HG02588 (cell line): ENCODE data around the gene SPEG.

Experiments used
- ATAC-seq: cut with Tn5 transposase; IDR thresholded peaks from one replicate; pipeline ENCODE4 v1.9.1; 2021; ENCODE audit warnings: mild to moderate bottlenecking, moderate library complexity; ENCODE audit not compliant: unreplicated experiment

Gene SPEG

DNA sequence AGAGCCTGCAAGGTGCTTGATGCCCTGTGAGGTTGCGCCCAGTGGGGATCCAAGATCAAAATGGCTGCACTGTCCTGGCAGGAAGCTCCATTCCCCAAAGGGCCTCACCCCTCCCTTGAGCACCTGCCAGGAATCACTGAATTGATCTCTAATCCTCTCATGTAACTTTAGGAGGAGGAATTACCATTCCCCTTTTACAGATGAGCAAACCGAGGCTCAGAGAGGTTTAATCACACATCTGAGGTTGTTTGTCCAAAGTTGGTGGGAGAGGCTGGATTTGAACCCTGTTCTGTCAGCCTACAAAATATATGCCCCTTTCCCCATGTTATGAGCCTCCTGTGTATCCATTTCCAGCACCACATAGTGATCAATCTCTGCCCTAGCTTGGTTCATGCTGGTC, 90.2 kb downstream of the SPEG start:
- no peak for ATAC-seq

DNA sequence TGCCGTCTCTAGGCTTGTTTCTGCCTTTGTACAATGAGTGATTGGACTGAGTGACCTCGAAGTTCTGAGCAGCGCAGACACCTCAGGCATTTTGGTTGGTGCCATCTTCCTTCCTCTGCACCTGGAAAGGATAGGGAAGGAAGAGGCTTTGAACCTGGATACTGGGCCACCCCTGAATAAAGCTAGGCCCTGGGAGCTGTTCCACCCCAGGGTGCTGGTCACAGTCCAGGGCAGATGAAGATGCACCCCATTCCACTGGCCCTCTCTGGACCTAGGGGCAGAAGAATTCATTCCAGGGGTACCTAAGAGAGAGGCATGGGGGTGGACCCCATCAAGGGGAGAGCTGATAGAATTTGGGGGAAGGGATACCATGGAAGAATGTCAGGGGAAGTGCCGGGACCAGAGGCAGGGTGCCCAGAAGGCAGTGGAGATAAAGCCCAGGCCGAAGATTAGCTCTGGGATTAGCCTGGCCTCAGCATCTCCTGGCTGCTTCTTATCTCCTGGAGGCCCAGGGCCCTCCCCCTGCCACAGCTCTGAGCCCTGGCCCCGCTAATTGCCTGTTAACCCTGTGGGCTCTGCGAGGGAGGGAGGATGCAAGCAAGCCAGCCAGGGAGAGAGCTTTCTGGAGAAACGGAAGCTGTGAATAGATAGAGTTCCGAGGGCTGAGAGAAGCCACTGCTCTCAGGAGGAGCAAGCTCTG, 91.0 kb downstream of the SPEG start:
- no peak for ATAC-seq

DNA sequence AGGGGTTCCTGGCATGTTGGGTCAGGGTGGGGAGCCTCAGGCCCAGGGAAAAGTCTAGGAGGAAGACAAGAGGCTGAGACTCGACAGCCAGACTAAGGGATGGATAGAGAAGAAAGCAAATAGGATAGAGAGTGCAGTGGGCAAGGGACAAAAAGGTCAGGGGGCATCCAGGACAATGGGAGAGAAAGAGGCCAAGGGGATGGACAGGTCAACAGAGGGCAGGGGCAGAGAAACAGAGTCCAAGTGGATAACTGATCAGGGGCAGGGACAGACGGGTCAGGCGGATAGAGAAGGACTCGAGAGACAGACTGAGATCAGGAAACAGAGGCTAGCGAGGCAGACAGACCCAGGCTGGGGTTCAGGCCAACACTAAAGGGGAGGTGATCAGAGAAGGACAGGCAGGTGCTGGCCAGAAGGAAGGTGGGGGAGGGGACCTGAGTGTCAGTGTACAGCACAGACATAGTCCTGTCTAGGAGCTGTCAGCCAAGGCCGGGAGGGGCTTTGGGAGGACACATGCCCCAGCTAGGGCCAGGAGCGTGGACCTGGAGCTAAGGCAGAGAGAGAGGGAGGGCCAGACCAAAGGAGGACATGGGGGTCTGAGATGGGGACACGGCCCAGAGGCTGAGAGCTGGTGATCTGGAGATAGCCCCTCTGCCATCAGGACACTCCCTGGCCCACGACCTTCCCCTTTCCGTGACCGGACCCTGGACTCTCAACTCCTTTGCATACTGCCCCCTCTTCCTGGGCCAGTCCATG, 91.9 kb downstream of the SPEG start:
- ATAC-seq = no peak

DNA sequence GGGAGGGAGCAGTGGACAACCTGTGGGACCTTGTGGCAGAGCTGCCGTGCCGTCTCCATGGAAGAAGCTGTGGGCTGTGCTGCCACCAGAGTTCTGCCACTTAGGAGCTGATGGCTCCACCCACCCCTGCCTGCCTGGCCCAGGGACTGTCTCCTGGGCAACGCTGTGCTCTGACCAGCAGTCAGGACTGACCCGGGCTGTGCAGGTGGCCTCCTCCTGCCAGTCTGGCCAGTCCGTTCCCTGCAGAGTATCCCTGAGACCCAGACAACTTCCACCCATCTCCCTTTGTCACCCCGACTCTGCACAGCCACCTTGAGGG, 92.4 kb downstream of the SPEG start:
- no peak for ATAC-seq

GRCh38 chr2:219527472-219527871, 92.8 kb downstream of the SPEG start:
- ATAC-seq = no peak

DNA sequence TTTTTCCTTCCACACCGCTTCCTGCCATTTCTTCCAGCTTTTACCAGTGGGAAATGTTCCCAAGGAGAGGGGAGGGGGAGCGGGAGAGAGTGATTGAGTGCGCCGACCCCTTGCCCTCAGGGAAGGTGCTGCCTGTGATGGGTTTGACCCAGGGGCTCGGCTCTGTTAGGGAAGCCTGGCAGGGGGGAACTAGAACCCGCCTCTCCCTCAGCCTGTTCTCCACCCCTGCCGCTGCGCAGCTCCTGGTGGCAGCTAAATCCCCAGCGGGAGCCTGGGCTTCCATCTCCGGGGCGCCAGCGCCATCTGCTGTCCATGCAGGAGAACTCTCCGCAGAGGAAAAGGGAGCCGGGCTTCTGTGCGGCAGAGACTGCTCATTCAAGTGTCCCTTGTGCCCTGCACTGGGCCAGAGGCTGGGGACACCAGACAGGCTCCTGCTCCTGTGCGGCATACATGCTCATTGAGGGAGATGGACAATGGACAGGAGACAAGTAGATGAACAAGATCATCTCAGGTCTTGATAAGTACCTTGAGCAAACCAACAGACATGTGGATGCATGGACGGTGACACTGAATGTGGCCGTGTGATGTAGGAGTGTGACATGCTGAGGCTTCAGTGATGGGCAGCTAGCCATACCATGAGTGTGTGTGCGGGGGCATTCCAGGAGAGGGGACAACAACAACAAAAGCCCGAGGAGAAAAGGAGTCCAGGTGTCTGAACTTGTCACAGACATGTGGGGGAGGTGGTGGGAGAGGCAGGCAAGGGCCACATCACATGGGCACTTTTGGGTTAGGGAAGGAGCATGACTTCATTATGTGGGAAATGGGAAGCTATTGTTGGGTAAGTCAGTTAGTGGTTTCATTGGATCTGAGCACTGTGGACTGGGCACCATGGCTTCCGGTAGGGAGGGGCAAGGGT, 95.7 kb downstream of the SPEG start:
- peak; percentile 86 for ATAC-seq

- ATAC-seq = no peak
Measured at GRCh38 chr2:219531639-219532377, 97.2 kb downstream of the SPEG start.

DNA sequence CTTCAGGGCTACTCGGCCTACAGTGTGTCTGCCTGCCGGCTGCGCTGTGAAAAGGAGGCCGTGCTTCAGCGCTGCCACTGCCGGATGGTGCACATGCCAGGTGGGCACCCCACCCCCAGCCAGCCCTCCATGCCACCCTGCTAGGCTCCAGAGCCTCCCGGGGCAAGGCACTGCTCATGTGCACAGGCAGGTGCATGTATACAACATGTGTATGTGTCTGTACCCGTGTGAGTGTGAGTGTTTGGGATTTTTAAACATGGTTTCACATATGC, 97.7 kb downstream of the SPEG start:
- no peak for ATAC-seq

GRCh38 chr2:219533930-219534661, 99.5 kb downstream of the SPEG start:
- no peak for ATAC-seq

DNA sequence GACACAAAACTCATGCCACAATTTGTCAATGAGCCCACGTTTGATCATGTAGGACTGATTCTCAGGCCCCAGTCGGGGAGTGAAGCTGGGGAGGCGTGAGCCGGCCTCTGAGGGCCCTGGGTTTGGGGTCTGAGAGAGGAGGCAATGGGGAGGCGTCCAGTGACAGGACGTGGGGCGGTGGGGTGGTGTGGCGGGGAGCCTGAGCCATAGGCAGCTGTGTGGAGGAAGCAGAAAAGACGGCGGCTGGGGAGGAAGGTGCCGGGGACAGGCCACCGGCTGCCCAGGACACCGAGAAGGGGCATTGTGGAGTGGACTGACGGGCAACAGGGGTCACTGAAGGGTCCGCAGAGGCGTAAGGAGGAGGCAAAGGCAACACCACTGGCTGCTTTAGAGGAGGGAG, 101.8 kb downstream of the SPEG start:
- no peak for ATAC-seq

DNA sequence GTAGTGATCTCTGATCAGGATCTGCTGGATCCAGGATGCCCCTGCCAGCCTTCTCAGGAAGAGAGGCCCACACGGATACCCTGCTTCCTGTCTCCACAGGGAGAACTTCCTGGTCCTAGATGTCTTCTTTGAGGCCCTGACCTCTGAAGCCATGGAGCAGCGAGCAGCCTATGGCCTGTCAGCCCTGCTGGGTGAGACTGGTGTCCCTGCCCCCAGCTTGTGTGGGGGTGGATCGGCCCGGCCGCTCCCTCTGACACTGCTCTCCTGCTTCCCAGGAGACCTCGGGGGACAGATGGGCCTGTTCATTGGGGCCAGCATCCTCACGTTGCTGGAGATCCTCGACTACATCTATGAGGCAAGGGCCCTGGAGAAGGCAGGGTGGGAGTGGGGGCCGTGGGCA, 102.3 kb downstream of the SPEG start:
- ATAC-seq = no peak

- ATAC-seq = no peak
Measured at GRCh38 chr2:219537657-219538488, 103.2 kb downstream of the SPEG start.

DNA sequence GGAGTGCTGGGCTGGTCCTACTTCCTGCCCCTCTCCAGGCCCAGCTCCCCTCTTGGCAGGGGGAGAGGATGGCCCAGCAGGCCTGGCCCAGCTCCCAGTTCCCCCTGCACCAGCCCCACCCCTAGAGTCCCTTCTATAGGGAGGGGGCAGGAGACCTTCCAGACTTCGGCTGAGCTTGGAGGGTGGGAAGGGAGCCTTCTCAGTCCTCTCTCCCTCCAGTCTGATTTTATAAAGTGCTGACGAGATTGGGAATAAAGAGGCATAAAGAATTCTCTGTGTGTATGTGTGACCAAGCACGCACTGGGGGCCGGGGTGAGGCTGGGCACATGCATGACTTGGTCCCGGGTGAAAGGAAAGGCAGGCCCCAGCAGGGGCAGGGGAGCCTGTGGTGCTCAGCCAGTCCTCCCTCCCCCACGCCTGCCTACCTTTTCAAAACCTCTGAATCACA, 103.9 kb downstream of the SPEG start:
- ATAC-seq = no peak

DNA sequence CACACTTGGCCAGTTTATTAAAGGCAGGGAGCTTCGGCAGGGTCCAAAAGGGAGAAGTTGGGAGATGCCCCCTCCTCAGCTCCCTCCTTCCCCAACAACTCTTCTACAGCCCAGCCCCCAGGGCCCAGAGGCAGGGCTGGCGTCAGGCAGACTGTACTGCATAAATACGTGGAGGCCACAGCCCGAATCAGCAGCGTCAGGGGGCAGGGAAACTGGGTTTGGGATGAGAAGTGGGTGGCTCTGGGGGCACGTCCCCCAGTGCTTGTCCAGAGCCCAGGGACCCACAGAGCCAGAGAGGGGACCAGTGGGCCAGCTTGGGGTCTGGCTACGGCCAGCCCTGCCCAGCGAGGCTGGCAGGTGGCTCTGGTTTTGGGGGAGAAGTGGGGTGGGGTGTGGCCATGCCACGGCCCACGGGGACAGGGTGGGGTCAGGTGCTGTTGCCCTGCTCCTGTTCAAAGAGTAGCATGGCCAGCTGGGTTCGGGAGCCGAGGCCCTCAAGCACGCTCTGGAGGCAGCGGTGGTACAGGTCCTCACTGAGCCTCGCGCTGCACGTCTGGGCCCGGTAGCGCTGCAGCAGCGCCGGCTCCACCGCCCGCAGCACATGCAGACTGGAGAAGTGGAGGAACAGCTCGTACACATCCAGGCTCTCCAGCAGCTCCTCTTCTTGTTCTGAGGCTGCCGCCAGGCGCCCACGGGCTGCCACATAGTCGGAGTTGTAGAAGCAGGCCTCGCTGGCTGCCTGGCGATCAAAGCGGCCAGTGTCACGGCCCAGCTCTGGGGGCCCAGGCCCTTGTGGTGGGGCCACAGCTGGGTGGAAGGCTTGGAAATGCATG, 104.5 kb downstream of the SPEG start:
- ATAC-seq = no peak

DNA sequence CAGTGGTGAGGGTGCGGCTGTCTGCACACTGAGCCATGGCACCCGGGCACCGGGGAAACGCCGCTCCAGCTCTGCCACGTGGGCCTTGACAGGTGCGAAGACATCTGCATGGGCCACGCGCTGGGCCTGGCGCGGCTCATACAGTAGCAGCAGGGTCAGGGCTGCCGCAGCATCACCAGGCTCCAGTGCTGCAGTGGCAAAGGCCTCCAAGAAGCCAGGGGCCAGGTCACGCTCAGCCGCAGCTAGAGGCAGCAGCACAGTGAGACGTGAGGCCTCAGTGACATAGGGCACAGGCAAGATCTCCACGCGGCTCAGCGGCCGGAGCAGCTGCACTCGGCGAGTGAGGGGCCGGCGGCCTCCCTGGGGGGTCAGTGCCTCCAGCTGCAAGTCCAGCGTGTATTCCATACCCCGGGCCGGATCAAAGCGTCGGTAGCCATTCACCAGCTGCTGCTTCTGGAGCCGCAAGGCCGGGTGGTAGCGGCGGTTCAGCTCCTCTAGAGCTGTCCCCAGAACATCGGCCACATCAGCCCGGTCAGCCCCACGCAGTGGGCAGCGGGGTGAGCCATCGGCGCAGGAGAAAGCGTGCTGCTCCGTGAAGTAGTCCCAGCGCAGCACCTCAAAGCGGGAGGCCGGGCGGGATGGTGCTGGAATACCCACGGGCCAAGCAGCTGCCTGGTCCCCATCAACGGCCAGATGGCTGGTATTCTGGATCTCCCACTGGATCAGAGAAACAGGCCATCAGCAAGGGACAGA, 105.5 kb downstream of the SPEG start:
- ATAC-seq = no peak

DNA sequence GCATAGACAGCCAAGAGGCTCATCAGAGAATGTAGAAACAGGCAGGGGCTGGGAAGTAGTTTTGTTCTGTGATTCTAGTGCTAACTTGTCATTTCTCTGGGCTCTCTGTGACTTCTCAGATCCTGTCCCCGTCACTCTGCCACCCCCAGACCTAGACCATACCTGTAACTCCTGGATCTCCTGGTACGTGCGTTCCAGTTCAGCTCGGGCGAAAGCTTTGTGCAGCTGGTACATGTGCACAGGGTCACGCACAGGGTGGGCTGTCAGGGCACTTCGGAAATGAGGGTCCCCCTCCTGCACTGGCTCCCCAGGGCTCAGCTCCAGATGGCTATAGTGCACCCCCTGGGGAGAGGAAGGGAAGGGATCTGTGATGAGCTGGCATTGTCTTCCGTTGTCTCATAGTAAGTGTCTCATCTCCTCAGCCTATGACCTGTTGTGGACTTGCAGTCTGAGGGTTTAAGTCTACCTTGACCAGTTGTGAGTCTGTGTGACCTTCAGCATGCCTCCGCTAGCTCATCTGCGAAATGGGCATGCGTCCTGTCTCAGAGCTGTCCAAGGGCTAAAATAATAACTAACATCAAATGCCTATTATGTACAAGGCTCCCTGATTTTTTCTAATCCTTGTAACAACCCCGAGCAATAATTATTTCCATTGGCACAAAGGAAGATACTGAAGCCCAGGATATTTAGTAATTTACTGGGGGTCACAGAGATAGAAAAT, 106.3 kb downstream of the SPEG start:
- ATAC-seq = no peak

GRCh38 chr2:219541611-219542180, 107.1 kb downstream of the SPEG start:
- peak; percentile 44 for ATAC-seq
